LNCAP (cell line): ENCODE results near the gene FAM241B.

Experiments
- CTCF ChIP-seq: fragments of 450-650 bp; IDR thresholded peaks from 2 replicates; pipeline ENCODE4 v1.5.1; 2017; ENCODE audit warnings: mild to moderate bottlenecking

Gene FAM241B

GRCh38 chr10:69635428-69636272 is 5.6 kb downstream of the FAM241B start:
- no peak for TF ChIP-seq CTCF

GRCh38 chr10:69636273-69636575 is 6.2 kb downstream of the FAM241B start:
- no peak for TF ChIP-seq CTCF

GRCh38 chr10:69636626-69637605 is 6.9 kb downstream of the FAM241B start:
- peak; percentile 78 for TF ChIP-seq CTCF

GRCh38 chr10:69638642-69639041 is 8.6 kb downstream of the FAM241B start:
- no peak for TF ChIP-seq CTCF

- TF ChIP-seq CTCF: peak; percentile 83
These were observed 9.5 kb downstream of the FAM241B start for GRCh38 chr10:69639291-69640195.

- no peak for TF ChIP-seq CTCF
These were observed 10.3 kb downstream of the FAM241B start for GRCh38 chr10:69640196-69640980.
